Measurements from ENCODE around the gene NVL. TPM values are rescaled to one million over a fixed set of nuclear protein-coding genes. Genes with fewer than 3 reads are reported as not detected.

NVL gene
- total and polyA plus RNA-seq, 2 of the 8 experiments (the other 6 are each of a cell fraction or from before 2014, with no cell fraction given): 22.7 to 45.8 TPM

GRCh38 chr1:224235813-224236493 lies 94.0 kb downstream of the NVL start (continued):
- TF ChIP-seq SIN3A (conservative IDR thresholded peaks at IDR 0.05 in 1 of 2, IDR thresholded peaks at IDR 0.05 in 1 of 2; ENCODE audit: low read depth in 1 of 2, low read length in 2 of 2) (no peak), EGR1 (IDR thresholded peaks at IDR 0.05; ENCODE audit: borderline replicate concordance, low read depth, low read length) (peak; percentile 53; the same call in 1 of the 2 replicates), EP300 (IDR thresholded peaks at IDR 0.05; ENCODE audit: borderline replicate concordance in 1 of 2, low read depth in 2 of 2, low read length in 2 of 2) (peak in 1 of 2 experiments; percentile 90; a peak in 1 of 3 replicates), TBP (IDR thresholded peaks at IDR 0.05; ENCODE audit: low read depth, low read length) (no peak), CBX5 (IDR thresholded peaks at IDR 0.05; ENCODE audit: low read depth, low read length) (no peak), PHF8 (conservative IDR thresholded peaks at IDR 0.05; ENCODE audit: low read depth, low read length) (no peak), SIRT6 (IDR thresholded peaks at IDR 0.05; ENCODE audit: low read length) (no peak), SAP30 (IDR thresholded peaks at IDR 0.05; ENCODE audit: insufficient read depth, insufficient replicate concordance, low read length) (no peak), JUN (IDR thresholded peaks at IDR 0.05; ENCODE audit: low read depth, low read length) (no peak), SP1 (IDR thresholded peaks at IDR 0.05; ENCODE audit: low read depth, low read length) (peak; percentile 85), POU5F1 (IDR thresholded peaks at IDR 0.05; ENCODE audit: low read depth, low read length) (peak; percentile 68; the same call in 1 of the 2 replicates), CHD2 (IDR thresholded peaks at IDR 0.05; ENCODE audit: low read length) (no peak), RNF2 (IDR thresholded peaks at IDR 0.05; ENCODE audit: borderline replicate concordance, low read depth, low read length, missing control alignments, poor library complexity, severe bottlenecking) (no peak), GABPA (IDR thresholded peaks at IDR 0.05; ENCODE audit: borderline replicate concordance, insufficient read depth, low read length) (no peak), CTCF (IDR thresholded peaks at IDR 0.05; ENCODE audit: control extremely low read depth in 1 of 3, insufficient read depth in 1 of 3, low read depth in 1 of 3, low read length in 3 of 3) (no peak), KDM4A (IDR thresholded peaks at IDR 0.05; ENCODE audit: low read depth, low read length, severe bottlenecking) (no peak), USF2 (IDR thresholded peaks at IDR 0.05; ENCODE audit: low read length) (no peak), SP2 (IDR thresholded peaks at IDR 0.05; ENCODE audit: low read length) (no peak), EZH2 (IDR thresholded peaks at IDR 0.05; ENCODE audit: low read depth, low read length, severe bottlenecking) (no peak), BRCA1 (IDR thresholded peaks at IDR 0.05; ENCODE audit: low read depth, low read length) (no peak)

All from H1 (cell line).